GM18907 (cell line): ENCODE results near the gene HCN3.
"Not testable (repeated sequence)": the region's sequence is repeated elsewhere in the genome, so short reads cannot be mapped to it uniquely, and the experiment has no call there.

Experiments used
- ATAC-seq: cut with Tn5 transposase; IDR thresholded peaks from one replicate; pipeline ENCODE4 v1.9.1; 2021; ENCODE audit warnings: mild to moderate bottlenecking, moderate library complexity; ENCODE audit not compliant: unreplicated experiment

HCN3 gene

GRCh38 chr1:155282488-155283091 is 5.3 kb downstream of the HCN3 start:
- ATAC-seq, result no peak

GRCh38 chr1:155284476-155284875 is 7.2 kb downstream of the HCN3 start:
- ATAC-seq, result no peak

DNA sequence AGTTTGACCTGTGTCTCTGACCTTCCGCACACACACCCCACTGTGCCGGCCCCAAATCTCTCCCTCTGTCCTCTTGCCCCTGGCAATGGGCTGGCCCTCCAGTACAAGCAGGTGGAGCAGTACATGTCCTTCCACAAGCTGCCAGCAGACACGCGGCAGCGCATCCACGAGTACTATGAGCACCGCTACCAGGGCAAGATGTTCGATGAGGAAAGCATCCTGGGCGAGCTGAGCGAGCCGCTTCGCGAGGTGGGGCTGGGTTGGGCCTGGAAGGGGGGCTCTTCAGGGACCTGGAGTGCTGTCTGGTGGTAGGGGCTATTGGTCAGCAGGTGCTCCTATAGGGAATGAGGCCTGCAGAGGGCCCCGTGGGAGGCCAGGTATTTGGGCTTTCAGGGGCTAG is 7.8 kb downstream of the HCN3 start:
- no peak for ATAC-seq

DNA sequence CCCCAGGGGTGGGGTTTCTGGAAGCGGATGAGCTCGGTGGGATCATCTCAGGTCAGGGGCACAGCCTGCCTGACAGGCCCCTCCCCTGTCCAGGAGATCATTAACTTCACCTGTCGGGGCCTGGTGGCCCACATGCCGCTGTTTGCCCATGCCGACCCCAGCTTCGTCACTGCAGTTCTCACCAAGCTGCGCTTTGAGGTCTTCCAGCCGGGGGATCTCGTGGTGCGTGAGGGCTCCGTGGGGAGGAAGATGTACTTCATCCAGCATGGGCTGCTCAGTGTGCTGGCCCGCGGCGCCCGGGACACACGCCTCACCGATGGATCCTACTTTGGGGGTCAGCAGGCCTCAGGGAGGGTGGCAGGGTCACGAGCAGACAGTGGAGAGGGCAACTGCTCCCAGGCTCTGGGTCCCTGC is 8.4 kb downstream of the HCN3 start:
- ATAC-seq, result no peak

GRCh38 chr1:155286544-155286943 is 9.3 kb downstream of the HCN3 start:
- ATAC-seq, result no peak

DNA sequence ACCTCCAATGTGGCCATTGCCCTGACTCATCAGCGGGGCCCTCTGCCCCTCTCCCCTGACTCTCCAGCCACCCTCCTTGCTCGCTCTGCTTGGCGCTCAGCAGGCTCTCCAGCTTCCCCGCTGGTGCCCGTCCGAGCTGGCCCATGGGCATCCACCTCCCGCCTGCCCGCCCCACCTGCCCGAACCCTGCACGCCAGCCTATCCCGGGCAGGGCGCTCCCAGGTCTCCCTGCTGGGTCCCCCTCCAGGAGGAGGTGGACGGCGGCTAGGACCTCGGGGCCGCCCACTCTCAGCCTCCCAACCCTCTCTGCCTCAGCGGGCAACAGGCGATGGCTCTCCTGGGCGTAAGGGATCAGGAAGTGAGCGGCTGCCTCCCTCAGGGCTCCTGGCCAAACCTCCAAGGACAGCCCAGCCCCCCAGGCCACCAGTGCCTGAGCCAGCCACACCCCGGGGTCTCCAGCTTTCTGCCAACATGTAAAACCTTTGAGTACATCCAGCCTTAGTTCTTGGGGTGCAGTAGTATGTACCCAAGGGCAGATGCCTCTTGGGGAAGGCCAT is 10.8 kb downstream of the HCN3 start:
- ATAC-seq, result no peak

GRCh38 chr1:155291006-155291405 is 13.7 kb downstream of the HCN3 start:
- ATAC-seq, result not testable (repeated sequence)

DNA sequence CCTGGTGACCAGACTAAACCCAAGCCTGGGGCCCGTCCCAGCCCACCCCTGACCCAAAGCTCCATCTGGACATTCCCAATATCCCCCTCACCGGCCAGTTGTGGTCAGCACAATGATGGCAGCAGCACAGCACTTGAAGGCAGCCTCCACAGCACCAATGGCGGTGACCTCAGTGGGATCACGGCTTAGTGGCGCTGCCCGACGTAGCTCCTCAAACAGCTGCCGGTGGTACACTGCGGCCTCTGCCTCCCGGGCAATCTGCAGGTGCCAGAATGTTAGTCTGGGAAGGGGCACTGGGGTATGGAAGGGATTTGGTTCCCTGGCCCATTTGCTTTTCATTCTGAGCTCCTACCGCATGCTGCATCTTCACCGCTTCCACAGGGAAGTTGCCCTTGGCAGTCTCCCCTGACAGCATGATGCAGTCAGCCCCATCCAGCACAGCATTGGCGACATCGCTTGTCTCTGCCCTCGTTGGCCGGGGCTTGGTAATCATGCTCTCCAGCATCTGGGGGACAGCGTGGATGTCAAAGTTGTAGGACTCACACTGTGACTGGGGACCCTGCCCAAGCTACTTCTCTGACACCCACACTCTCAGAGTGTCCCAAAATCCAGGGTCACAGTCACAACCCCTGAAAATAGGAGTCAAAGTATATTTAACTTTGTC is 16.0 kb downstream of the HCN3 start:
- no peak for ATAC-seq

DNA sequence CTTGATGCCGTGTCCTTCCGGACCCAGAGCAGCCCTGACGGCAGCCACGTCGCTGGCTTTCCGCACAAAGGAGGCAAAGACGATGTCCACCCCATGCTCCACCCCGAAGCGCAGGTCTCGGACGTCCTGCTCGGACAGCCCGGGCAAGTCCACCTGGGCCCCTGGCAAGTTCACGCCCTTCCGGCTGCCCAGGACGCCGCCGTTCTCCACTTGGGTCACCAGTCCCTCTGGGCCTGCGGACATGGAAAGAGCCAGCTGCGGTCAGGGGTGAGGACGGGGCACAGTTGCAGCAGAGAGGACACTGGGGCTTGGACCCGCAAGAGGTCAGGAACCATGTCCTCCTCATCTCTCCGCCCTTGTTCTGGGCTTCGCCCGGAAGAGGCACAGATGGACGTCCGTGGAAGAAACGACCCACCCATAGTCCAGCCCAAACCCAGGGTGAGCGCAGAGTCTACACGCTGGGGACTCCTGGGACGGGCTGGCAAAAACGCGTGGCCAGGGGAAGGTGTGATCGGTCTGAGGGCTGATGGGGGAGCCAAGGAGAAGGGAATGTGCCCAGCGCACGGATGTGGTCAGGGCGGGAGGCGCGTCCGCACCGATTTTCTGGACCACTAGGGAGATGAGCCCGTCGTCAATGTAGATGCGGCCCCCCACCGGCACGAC is 17.4 kb downstream of the HCN3 start:
- ATAC-seq, result no peak

DNA sequence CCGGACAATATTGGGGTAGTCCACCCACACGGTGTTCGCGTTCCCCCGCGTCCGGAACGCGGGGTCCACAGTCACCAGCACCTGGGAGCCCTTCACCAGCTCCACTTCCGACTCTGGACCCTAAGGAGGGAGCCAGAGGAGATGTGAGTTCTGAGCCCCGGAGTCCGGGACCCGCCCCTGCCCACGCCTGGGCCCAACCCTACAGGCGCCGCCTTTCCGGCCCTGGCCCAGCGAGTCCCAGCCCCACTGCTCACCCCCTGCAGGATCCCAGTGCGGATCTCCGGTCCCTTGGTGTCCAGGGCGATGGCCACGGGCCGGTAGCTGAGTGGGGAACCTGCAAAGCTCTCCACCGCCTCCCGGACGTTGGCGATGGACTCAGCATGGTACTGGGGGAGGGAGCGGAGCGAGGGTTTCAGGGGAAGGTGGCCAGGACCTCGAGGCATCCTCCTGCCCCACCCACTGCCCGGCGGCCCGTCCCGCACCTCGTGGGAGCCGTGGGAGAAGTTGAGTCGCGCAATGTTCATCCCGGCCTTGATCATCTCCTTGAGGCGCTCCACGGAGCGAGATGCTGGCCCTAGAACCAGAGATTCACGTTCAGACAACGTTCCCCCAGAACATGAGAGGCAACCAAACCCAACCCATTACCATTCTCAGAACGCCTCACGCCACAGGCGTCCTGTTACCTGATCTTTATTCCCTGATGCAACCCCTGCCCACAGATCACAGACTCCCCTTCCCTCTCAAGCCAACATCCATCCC is 18.1 kb downstream of the HCN3 start:
- ATAC-seq, result no peak

GRCh38 chr1:155295942-155296267 is 18.6 kb downstream of the HCN3 start:
- ATAC-seq, result no peak

- ATAC-seq, result no peak
These were observed 19.4 kb downstream of the HCN3 start for GRCh38 chr1:155296661-155297060.

- no peak for ATAC-seq
These were observed 20.1 kb downstream of the HCN3 start for GRCh38 chr1:155297384-155297783.

- no peak for ATAC-seq
These were observed 22.8 kb downstream of the HCN3 start for GRCh38 chr1:155300024-155300423.

DNA sequence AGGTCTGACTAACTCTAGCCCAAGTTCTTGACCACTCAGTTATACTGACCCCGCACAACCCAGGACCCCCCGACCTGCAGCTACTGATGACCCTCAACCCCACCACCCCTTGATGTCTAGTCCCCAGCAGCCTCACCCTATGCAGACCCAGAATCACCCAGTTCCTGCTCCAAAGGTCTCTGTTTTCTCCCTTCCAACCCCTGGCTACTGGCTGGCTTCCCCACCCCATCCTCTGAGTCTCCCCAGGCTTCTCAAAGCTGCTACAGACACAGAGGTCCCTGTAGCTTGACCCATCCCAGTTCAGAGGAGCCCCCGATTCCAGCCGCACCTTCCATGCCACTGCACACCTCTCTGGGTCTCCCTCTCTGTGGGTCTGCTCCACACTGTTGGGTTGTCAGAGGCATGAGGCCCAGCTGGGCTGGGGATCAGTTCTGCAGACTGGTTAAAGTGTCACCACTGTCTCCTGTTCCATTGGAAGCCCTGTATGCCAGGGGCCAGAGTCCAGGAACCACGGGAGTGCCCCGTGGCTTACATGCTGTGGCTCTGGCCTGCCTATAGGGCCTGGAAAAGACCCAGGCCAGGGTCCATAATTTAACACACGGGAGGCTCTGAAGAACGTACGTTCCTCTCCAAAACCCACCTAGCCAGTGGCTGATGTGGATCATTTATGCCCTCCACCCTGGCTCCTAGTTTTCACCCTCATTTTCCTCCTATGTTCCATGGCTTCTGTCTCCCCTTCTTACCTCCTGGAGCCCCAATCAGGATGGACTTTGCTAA is 23.5 kb downstream of the HCN3 start:
- no peak for ATAC-seq

DNA sequence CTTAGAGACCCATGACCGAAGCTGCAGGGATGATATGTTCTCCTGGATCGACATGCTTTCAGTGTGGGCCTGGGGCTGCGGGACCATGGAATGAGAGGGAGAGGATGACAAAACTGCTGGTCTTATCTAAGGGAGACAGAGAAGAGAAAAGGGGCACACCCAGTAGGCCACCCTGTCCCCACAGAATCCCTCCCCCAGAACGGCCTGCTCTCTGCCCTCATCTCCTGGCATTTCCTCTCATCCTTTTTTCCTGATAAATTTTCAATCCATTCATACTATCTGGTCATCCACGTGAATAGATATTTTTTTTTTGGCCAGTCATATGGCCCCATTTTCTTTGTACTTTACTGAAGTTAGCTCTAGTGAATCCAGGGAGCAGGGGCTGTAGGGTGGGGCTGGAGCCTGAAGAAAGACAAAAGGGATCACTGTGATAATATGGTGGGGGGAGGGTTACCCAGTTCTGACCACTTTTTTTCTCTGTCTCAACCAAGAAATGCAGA is 24.1 kb downstream of the HCN3 start, which contains the start of gene PKLR:
Gene PKLR (minus strand): TSS at position 97 of the 500 bp plus-strand sequence. CDS start 43 bp downstream, at position 54.
- no peak for ATAC-seq

DNA sequence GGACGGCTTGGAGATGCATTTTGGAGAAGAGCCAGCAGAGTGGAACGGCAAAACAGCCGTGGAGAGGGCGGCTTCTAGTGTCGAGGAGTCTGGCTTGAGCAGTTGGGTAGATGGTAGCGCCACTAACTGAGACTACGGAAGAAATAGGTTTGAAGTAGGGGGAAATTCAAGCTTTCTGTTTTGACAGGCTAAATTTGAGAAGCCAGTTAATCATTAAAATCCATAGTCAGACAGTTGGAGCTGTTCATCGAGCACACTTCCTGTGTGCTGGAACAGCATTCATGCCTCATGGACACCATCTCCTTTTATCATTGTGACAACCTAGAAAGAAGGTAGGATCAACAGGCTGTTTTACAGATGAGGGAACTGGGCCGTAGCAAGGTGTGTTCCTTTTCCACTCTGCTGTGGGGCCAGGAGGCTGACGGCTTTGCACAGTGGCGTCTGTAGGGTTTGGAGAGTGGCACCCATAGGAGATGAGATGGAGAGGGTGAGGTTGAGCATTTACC is 27.3 kb downstream of the HCN3 start:
- no peak for ATAC-seq

GRCh38 chr1:155305881-155306391 is 28.7 kb downstream of the HCN3 start:
- no peak for ATAC-seq

DNA sequence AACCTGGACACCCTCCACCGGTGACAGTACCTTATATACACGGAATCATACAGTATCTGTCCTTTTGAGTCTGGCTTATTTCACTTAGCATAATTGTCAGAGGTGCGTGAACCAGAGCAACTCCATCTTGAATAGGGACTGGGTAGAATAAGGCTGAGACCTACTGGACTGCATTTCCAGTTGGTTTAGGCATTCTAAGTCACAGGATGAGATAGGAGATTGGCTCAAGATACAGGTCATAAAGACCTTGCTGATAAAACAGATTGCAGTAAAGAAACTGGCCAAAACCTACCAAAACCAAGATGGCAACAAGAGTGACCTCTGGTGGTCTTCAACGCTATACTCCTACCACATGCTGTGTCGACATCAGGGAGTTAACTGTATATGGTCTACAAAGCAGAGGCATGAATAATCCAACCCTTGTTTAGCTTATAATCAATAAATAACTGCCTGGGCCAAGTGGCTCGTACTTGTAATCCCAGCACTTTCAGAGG is 30.0 kb downstream of the HCN3 start:
- ATAC-seq, result no peak
